Measurements from ENCODE around the gene OSBPL6. TPM values are rescaled to one million over a fixed set of nuclear protein-coding genes. Genes with fewer than 3 reads are reported as not detected.

OSBPL6 gene
- total RNA-seq, 2 donors from 2014 or later, result 0.95 to 4.6 TPM

DNA sequence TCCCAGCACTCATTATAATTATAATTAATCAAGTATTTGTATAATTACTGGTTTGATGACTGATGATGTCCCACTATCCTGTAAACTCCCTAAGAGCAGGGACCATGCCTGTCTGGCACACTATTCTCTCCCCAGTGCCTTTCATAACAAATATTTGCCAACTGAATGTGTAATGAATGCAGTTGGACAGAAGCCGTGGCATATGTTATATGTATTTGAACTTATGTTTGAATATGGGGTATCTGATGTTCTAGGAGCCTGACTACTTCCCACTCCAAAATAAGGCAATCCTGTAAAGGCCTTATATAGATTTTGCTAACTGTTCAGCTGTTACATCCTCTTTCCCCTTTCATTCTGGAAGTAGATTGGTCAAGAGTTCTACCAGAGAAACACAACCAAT is 19.7 kb downstream of the OSBPL6 start:
- H3K9me3 ChIP-seq, result no peaks in the 10 kb centered on the region
- H3K4me1 ChIP-seq (ENCODE audit: control insufficient read depth in 1 of 2, low read depth in 2 of 2), result no peaks in the 10 kb centered on the region
- H3K4me3 ChIP-seq, result no peak overlapping the region
- ATAC-seq (ENCODE audit: insufficient number of reproducible peaks, low FRiP score, low read depth), result no peak
- H3K27ac ChIP-seq, result no peak overlapping the region
- no peaks in the 10 kb centered on the region for H3K36me3 ChIP-seq
- DNase-seq (ENCODE audit: low spot score), result no peak
- H3K27me3 ChIP-seq (replicated peaks; ENCODE audit: insufficient read depth), result no peaks in the 10 kb centered on the region
- TF ChIP-seq, protein P1, sequence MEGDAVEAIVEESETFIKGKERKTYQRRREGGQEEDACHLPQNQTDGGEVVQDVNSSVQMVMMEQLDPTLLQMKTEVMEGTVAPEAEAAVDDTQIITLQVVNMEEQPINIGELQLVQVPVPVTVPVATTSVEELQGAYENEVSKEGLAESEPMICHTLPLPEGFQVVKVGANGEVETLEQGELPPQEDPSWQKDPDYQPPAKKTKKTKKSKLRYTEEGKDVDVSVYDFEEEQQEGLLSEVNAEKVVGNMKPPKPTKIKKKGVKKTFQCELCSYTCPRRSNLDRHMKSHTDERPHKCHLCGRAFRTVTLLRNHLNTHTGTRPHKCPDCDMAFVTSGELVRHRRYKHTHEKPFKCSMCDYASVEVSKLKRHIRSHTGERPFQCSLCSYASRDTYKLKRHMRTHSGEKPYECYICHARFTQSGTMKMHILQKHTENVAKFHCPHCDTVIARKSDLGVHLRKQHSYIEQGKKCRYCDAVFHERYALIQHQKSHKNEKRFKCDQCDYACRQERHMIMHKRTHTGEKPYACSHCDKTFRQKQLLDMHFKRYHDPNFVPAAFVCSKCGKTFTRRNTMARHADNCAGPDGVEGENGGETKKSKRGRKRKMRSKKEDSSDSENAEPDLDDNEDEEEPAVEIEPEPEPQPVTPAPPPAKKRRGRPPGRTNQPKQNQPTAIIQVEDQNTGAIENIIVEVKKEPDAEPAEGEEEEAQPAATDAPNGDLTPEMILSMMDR (IDR thresholded peaks at IDR 0.05), result no peak

DNA sequence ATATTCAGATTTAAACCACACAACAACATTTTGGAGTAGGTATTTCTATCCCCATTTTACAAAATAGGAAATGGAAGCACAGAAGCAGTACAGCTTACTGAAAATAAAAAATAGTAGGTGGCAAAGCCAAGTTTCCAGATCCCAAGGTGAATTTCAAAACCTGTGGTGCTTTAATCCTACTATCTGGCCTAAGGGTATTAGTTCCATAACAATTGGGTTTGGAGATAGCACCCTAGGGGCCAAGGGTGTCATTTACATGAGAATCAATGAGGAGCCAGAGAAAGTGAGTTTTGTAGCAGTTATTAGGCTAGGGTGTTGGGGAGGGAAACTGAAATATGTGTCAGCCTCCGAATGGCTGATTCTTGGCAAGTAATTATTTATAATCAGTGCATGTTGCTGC is 24.9 kb downstream of the OSBPL6 start:
- H3K9me3 ChIP-seq, result no peaks in the 10 kb centered on the region
- TF ChIP-seq, protein P1 (IDR thresholded peaks at IDR 0.05), result no peak
- H3K4me1 ChIP-seq (ENCODE audit: control insufficient read depth in 1 of 2, low read depth in 2 of 2), result no peaks in the 10 kb centered on the region
- H3K27ac ChIP-seq, result no peak overlapping the region
- H3K4me3 ChIP-seq, result no peak overlapping the region
- DNase-seq (ENCODE audit: low spot score), result no peak
- ATAC-seq (ENCODE audit: insufficient number of reproducible peaks, low FRiP score, low read depth), result no peak
- no peaks in the 10 kb centered on the region for H3K27me3 ChIP-seq (replicated peaks; ENCODE audit: insufficient read depth)
- H3K36me3 ChIP-seq, result no peaks in the 10 kb centered on the region

DNA sequence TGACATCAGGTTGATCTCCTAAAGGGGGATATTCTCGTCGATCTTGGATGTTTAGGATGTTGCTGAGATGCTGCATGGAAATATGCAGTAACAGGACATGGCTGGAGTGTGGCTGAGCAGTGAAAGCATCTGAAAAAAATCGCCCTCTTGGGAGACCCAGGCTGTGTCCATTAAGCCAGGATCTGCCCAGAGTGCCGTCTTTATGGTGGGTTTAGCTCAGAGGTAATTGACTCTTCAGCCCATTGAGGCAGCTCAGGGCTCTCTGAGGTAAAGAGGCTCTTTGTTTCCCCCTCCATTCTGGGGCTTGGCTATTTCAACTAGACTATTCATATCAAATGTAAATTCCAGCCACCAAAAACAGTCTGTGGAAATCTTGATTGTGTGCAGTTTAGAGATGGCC is 26.5 kb downstream of the OSBPL6 start:
- DNase-seq (ENCODE audit: low spot score) (no peak), ATAC-seq (ENCODE audit: insufficient number of reproducible peaks, low FRiP score, low read depth) (no peak)
- H3K9me3 ChIP-seq, result no peaks in the 10 kb centered on the region
- TF ChIP-seq, protein P1 (IDR thresholded peaks at IDR 0.05), result no peak
- H3K4me1 ChIP-seq (ENCODE audit: control insufficient read depth in 1 of 2, low read depth in 2 of 2), result no peaks in the 10 kb centered on the region
- H3K27me3 ChIP-seq (replicated peaks; ENCODE audit: insufficient read depth), result no peaks in the 10 kb centered on the region
- no peak overlapping the region for H3K4me3 ChIP-seq
- H3K27ac ChIP-seq, result no peak overlapping the region
- no peaks in the 10 kb centered on the region for H3K36me3 ChIP-seq

DNA sequence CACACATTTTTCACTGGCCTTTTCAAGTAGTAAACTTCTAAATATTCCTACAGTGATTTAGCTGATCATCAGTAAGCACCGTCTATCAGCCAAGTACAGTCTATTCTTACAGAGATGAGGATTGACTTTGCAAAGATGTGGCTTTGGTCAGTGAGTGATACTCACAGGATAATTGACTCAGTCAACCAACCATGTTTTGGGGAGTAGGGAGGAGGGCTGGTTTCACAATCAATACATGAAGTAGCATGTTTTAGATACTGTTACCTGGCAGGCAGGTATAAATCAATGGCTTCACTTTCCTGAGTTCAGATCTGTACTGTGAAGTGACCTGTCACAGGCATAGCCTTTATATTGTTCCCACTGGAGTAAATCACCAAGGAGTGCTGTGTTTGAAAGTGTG is 27.2 kb downstream of the OSBPL6 start:
- ATAC-seq (ENCODE audit: insufficient number of reproducible peaks, low FRiP score, low read depth) (no peak), DNase-seq (ENCODE audit: low spot score) (no peak)
- no peak overlapping the region for H3K4me3 ChIP-seq
- H3K9me3 ChIP-seq, result no peaks in the 10 kb centered on the region
- H3K4me1 ChIP-seq (ENCODE audit: control insufficient read depth in 1 of 2, low read depth in 2 of 2), result no peaks in the 10 kb centered on the region
- H3K36me3 ChIP-seq, result no peaks in the 10 kb centered on the region
- H3K27ac ChIP-seq, result no peak overlapping the region
- no peaks in the 10 kb centered on the region for H3K27me3 ChIP-seq (replicated peaks; ENCODE audit: insufficient read depth)
- TF ChIP-seq, protein P1 (IDR thresholded peaks at IDR 0.05), result no peak

DNA sequence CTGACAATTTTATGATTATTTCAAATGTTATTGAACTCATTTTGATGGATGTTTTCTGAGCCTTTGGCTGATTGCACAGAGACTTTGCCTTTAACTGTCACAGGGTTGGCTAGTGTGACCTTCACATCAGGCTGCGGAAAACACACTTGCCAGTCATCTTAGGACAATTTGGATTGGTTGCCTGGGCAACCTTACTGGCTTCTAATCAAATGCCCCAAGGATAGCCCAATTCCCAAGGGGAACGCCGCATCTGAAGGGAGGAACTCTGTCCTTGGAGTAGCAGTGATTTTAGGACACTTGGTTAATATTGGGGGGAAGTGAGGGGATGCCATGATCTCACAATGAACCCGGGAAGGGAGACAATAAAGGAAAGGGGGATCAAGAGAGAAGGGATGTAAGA is 29.5 kb downstream of the OSBPL6 start:
- Histone ChIP-seq H3K9me3 (no peaks in the 10 kb centered on the region), H3K4me1 (ENCODE audit: control insufficient read depth in 1 of 2, low read depth in 2 of 2) (no peaks in the 10 kb centered on the region), H3K4me3 (no peak overlapping the region), H3K27me3 (replicated peaks; ENCODE audit: insufficient read depth) (no peaks in the 10 kb centered on the region), H3K27ac (no peak overlapping the region), H3K36me3 (no peaks in the 10 kb centered on the region)
- ATAC-seq (ENCODE audit: insufficient number of reproducible peaks, low FRiP score, low read depth) (no peak), DNase-seq (ENCODE audit: low spot score) (no peak)
- TF ChIP-seq, protein P1 (IDR thresholded peaks at IDR 0.05), result no peak

All from thoracic aorta (tissue), 2 donors.